ENCODE results near the gene FRK.
"Not testable (repeated sequence)": the region's sequence is repeated elsewhere in the genome, so short reads cannot be mapped to it uniquely, and the experiment has no call there.

The FRK gene

DNA sequence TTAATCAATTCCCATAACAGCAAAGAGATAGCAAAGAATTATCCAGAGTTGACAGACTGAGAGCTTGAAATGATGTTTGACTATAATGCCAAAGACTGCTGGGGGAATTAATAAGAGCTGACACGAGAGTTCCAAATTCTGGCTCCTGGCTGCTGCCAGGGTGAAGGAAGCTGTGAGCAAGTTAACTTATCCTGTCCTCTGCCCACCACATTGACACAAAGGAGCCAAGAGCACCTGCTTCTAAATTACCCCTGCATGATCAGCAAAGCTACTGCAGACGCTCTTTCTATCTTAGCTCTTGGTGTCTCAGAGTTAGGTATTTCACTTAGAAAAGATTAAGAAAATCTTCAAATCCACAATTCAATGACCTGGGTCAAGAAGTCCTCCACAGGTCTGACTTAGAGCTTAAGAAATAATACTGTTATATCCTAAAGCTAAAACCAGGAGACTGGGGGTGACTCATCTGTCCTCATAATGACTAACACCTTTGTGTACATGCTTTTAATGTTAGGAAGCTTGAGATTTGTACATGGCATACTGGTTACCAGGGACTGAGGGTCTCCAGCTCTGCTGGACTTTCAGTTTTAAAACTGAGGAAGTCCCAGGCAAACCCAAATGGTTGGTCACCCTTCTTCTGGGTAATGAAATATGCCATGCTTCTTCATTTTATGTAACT, 13.2 kb upstream of the FRK start:
- no peak for DNase-seq (ENCODE audit: low read depth)

GRCh38 chr6:116072368-116072767, 11.7 kb upstream of the FRK start:
- no peak for DNase-seq (ENCODE audit: low read depth)

- no peak for DNase-seq (ENCODE audit: low read depth)
Observed at GRCh38 chr6:116070616-116071389, 10.1 kb upstream of the FRK start.

DNA sequence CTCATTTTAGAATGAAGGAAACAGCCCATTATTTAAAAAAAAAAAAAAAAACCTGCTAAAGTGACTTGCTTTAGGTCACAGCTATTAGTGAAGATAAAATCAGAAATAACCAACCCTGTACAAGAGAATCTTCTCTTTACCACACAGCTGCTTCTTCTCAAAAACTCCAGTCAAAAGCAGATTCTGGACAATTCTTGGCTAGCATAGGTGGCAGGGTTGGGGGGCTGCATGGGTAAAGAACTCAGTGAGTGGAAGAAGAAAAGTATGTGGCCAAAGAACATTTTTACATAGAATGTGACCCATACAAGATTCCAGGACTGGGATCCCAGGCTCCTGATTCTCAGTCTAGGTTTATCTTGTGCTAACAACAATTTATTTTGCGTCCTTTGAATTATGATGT, 9.4 kb upstream of the FRK start:
- DNase-seq (ENCODE audit: low read depth): no peak

- no peak for DNase-seq (ENCODE audit: low read depth)
Observed at GRCh38 chr6:116066789-116067188, 6.1 kb upstream of the FRK start.

GRCh38 chr6:116064666-116065065, 4.0 kb upstream of the FRK start:
- DNase-seq (ENCODE audit: low read depth): no peak

DNA sequence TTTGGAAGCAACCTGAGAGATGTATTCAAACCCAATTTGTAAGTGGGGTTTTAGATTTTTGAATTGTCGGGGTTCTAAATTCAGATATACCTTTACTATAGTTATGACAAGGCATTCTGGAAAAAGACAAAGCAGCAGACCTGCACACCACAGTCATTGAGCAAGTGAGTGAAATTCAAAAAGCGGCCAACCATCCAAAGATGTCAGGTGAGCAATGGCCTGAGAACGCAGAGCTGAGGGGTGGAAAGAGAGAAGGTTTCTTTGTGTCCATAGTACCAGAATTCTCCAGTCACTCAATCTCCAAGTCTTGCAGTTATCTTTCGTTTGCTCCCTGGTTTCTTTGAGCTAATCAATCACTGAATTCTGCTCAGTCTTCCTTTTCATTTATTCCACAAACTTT, 1.8 kb upstream of the FRK start:
- no peak for DNase-seq (ENCODE audit: low read depth)

GRCh38 chr6:116059713-116060571, 749 bp downstream of the FRK start:
- no peak for DNase-seq (ENCODE audit: low read depth)

DNA sequence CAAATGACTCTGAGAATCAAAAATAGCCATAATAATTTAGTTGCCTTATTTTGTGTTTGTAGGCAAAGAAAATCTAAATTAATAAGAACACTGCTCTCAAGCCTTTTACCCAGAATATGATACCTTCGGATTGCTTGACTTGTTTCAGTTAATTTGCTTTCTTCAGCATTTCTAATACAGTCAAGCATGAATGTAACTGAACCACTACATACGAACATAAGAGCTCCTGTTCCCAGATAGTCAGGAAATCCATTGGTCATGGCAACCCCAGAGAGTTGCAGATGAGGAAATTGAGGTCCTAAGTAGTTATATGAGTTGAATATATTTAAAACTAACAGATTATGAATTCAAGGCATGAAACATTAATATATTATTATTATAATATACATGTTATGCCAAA, 2.9 kb downstream of the FRK start:
- DNase-seq (ENCODE audit: low read depth): no peak

DNA sequence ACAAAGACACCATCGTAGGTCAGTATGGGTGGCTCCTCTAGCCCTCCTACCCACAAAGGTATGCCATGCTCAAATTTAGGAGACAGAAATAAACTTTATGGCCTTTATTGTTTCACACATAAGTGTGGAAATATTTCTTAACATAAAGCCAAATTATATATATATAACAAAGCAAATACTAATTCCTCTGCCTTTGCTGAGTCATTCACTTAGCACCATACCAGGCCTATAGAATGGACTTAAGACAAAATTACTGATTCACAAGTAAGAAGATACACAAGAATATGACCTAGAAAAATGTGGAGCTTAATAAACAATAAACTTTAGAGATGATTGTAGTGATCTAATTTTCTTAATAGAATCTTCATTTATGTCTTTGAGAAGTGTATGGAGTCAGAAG, 5.2 kb downstream of the FRK start:
- DNase-seq (ENCODE audit: low read depth): no peak

DNA sequence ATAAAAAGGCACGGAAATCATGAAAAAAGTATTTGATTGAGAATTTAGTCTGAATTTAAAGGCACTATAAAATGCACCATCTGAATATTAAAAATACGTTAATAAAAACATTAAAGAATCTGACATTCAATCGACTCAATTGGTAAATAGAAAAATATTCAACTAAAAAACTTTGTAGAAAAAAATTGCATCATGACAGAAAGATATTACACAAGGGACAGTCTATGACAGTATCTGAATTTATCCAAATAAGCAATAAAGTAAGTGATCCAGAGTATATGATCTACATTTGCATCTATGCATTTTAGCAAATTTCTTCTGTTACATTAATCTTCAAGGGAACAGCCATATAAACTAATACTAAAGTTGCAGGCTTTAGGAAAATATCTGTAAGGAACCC, 9.4 kb downstream of the FRK start:
- DNase-seq (ENCODE audit: low read depth): no peak

- no peak for DNase-seq (ENCODE audit: low read depth)
Observed at GRCh38 chr6:116050737-116051136, 10.0 kb downstream of the FRK start.

GRCh38 chr6:116049321-116049720, 11.4 kb downstream of the FRK start:
- DNase-seq (ENCODE audit: low read depth): no peak

GRCh38 chr6:116047173-116047933, 13.3 kb downstream of the FRK start:
- DNase-seq (ENCODE audit: low read depth): no peak

- no peak for DNase-seq (ENCODE audit: low read depth)
Observed at GRCh38 chr6:116046737-116047136, 14.0 kb downstream of the FRK start.

- not testable (repeated sequence) for DNase-seq (ENCODE audit: low read depth)
Observed at GRCh38 chr6:116046272-116046671, 14.4 kb downstream of the FRK start.

- DNase-seq (ENCODE audit: low read depth): no peak
Observed at GRCh38 chr6:116041934-116042333, 18.8 kb downstream of the FRK start.

DNA sequence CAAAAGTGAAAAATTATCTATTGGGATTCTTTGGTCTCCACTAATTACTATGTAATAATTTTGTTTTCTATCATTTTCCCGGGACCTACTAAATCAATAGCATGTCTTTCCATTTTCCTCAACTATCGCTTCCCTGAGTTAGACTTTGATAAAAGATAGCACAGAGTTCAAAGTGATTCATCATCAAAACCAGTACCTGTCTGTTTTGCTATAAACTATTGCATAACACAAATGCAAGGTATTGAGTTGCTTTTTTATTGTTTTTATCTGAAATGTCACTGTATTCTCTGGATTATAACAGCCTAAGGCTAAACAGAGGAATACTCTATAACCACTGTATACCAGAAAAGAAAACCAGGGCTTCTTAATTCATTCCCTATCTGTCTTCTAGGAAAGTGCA, 19.7 kb downstream of the FRK start:
- no peak for DNase-seq (ENCODE audit: low read depth)

- DNase-seq (ENCODE audit: low read depth): no peak
Observed at GRCh38 chr6:116036885-116037284, 23.8 kb downstream of the FRK start.

GRCh38 chr6:116036075-116036773, 24.5 kb downstream of the FRK start:
- no peak for DNase-seq (ENCODE audit: low read depth)

- DNase-seq (ENCODE audit: low read depth): no peak
Observed at GRCh38 chr6:116035616-116036015, 25.1 kb downstream of the FRK start.
